IMR-90 (cell line): Measurements from ENCODE around the gene KRT39.

Source experiments
- BHLHE40 ChIP-seq: fragments of 150-350 bp; IDR thresholded peaks from 2 replicates; pipeline ENCODE4 v1.6.1; 2016; ENCODE audit warnings: mild to moderate bottlenecking, low read depth, low read length
- CEBPB ChIP-seq: IDR thresholded peaks from 2 replicates; pipeline ENCODE4 v1.6.1; 2012; ENCODE audit warnings: low read depth, low read length, improper control_type of control experiment
- CTCF ChIP-seq: conservative IDR thresholded peaks from 2 replicates; pipeline ENCODE4 v1.5.1; 2012; ENCODE audit warnings: mild to moderate bottlenecking, low read depth, low read length, improper control_type of control experiment
- FOS ChIP-seq: fragments of 150-350 bp; IDR thresholded peaks from 2 replicates; pipeline ENCODE4 v1.6.1; 2016; ENCODE audit warnings: low read depth, low read length
- MAZ ChIP-seq: IDR thresholded peaks from 2 replicates; pipeline ENCODE4 v1.6.1; 2012; ENCODE audit warnings: low read depth, mild to moderate bottlenecking, low read length, improper control_type of control experiment, moderate library complexity, borderline replicate concordance
- MXI1 ChIP-seq: IDR thresholded peaks from 2 replicates; pipeline ENCODE4 v1.6.1; 2012; ENCODE audit warnings: low read depth, mild to moderate bottlenecking, low read length, moderate library complexity, borderline replicate concordance
- NFE2L2 ChIP-seq: fragments of 150-350 bp; IDR thresholded peaks from 2 replicates; pipeline ENCODE4 v1.6.1; 2016; ENCODE audit warnings: low read depth, mild to moderate bottlenecking, low read length
- POLR2A ChIP-seq: IDR thresholded peaks from 2 replicates; pipeline ENCODE4 v1.6.1; 2012; ENCODE audit warnings: mild to moderate bottlenecking, low read depth, low read length
- RAD21 ChIP-seq: IDR thresholded peaks from 2 replicates; pipeline ENCODE4 v1.6.1; 2012; ENCODE audit warnings: low read length, improper control_type of control experiment
- RCOR1 ChIP-seq: IDR thresholded peaks from 2 replicates; pipeline ENCODE4 v1.6.1; 2012; ENCODE audit warnings: mild to moderate bottlenecking, low read length, improper control_type of control experiment; ENCODE audit not compliant: insufficient replicate concordance
- RFX5 ChIP-seq: IDR thresholded peaks from 2 replicates; pipeline ENCODE4 v1.8.0; 2012; ENCODE audit warnings: low read depth, mild to moderate bottlenecking, low read length, moderate library complexity
- SMC3 ChIP-seq: fragments of 150-350 bp; IDR thresholded peaks from 2 replicates; pipeline ENCODE4 v1.6.1; 2016; ENCODE audit warnings: low read depth, mild to moderate bottlenecking, antibody characterized with exemption, low read length, moderate library complexity
- TF ChIP-seq, protein P1 (sequence below): fragments of 150-350 bp; IDR thresholded peaks from 2 replicates; pipeline ENCODE4 v1.6.1; 2016; ENCODE audit warnings: low read depth, mild to moderate bottlenecking, low read length, moderate library complexity, borderline replicate concordance

- TF ChIP-seq, protein P1, sequence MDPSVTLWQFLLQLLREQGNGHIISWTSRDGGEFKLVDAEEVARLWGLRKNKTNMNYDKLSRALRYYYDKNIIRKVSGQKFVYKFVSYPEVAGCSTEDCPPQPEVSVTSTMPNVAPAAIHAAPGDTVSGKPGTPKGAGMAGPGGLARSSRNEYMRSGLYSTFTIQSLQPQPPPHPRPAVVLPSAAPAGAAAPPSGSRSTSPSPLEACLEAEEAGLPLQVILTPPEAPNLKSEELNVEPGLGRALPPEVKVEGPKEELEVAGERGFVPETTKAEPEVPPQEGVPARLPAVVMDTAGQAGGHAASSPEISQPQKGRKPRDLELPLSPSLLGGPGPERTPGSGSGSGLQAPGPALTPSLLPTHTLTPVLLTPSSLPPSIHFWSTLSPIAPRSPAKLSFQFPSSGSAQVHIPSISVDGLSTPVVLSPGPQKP, result no peak
- TF ChIP-seq BHLHE40 (no peak), CTCF (no peak), MXI1 (no peak), RFX5 (no peak), CEBPB (no peak), SMC3 (no peak), POLR2A (no peak), NFE2L2 (no peak), MAZ (no peak), RAD21 (no peak), RCOR1 (no peak), FOS (no peak)
Measured at GRCh38 chr17:41001795-41002194, 35.0 kb upstream of the KRT39 start.
